GM04504 (cell line): ENCODE data around the gene RALGPS2.
A peak's percentile ranks its signal among the peaks of the same experiment; 100 is the strongest.

Experiments
- DNase-seq: peaks from one replicate; pipeline ENCODE4 v3.0.0-alpha.2; 2012; ENCODE audit warnings: low read depth

Gene RALGPS2, protein sequence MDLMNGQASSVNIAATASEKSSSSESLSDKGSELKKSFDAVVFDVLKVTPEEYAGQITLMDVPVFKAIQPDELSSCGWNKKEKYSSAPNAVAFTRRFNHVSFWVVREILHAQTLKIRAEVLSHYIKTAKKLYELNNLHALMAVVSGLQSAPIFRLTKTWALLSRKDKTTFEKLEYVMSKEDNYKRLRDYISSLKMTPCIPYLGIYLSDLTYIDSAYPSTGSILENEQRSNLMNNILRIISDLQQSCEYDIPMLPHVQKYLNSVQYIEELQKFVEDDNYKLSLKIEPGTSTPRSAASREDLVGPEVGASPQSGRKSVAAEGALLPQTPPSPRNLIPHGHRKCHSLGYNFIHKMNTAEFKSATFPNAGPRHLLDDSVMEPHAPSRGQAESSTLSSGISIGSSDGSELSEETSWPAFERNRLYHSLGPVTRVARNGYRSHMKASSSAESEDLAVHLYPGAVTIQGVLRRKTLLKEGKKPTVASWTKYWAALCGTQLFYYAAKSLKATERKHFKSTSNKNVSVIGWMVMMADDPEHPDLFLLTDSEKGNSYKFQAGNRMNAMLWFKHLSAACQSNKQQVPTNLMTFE

GRCh38 chr1:178724728-178725465, at the start of gene RALGPS2:
TSS of gene RALGPS2 (plus strand) at chr1:178725244. CDS start at chr1:178776765, 51,521 bp downstream.
- peak; percentile 64 for DNase-seq

DNA sequence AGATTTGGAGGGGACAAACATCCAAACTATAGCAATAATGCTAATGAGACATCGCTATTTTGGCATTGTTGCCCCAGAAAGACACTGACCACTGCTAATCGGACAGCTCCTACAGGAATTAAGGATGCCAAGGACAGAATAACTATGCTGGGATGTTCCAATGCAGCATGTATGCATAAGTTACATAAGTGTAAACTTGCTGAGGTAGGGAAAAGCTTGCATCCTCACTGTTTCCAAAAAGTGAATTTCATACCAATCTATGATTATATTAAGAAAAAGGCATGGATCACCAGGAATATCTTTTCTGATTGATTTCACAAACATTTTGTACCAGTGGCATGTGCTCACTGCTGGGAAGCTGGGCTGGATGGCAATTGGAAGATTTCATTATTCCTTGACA, 45.8 kb upstream of the RALGPS2 start:
- DNase-seq, result no peak

GRCh38 chr1:178682429-178682828, 42.6 kb upstream of the RALGPS2 start:
- no peak for DNase-seq

DNA sequence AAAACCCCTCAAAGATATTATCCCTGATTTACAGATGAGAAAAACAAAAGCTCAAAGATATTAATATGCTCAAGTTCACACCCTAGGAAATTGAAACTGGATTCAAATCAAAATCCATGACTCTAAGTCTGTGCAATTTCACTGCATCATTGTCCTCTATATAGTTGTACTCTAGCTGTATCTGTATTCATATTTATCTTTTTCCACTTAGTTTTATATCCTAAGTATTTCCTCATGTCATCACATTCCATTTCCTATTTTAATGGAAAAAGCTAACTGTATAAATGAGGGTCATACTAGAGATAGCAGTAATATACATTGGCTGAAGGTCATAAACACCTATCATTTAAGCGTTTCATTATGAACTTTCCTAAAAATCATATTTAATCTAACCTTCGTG, 42.2 kb upstream of the RALGPS2 start:
- DNase-seq, result no peak

DNA sequence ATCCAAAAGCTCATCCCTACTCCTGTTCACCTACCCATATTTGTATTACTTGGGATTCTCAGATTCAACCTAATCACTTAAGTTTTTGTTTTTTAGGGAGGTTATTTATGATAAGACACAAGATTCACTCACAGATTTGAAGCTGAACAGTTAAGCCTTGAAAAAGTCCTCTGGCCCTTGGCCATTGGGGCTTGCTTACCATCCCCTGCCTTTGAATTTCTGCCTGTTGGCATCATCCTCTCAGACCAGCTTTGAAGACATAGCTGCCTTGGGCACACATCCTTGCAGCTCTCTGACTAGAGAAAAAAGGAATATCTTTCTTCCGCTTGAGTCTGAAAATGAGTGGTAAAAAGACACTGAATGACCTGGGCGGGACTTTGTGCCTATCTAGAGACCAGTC, 41.8 kb upstream of the RALGPS2 start:
- no peak for DNase-seq

DNA sequence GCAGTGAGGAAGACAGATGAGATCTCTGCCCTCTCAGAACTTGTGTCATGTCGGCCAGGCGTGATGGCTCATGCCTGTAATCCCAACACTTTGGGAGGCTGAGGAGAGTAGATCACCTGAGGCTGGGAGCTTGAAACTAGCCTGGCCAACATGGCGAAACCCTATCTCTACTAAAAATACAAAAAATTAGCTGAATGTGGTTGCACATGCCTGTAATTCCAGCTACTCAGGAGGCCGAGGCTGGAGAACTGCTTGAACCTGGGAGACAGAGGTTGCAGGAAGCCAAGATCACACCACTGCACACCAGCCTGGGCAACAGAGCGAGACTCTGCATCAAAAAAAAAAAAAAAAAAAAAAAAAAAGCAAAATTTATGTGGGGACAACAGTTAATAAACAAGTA, 40.9 kb upstream of the RALGPS2 start:
- no peak for DNase-seq

GRCh38 chr1:178684542-178685000, 40.5 kb upstream of the RALGPS2 start:
- DNase-seq, result peak; percentile 81

- DNase-seq, result no peak
These were observed 38.6 kb upstream of the RALGPS2 start for GRCh38 chr1:178686407-178686806.

- DNase-seq, result peak; percentile 35
These were observed 36.8 kb upstream of the RALGPS2 start for GRCh38 chr1:178688244-178688643.

DNA sequence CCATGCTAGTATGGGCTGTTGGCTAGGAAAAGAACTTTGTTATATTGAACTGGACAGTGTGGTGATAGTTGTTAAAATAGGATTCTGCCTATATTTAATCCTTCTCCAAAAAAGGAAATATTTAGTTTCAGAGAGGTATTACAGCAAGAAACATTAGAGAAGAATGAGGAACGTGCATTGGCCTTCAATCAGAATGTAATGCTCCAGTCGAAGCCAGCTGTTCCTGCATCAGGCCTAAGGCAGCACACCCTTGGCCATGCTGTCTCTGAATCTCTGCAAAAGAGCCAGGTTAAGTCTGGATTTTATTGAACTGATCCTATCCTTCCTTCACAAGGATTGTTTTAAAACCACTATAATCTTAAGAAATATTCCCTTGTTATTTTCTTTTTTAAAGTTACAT, 35.3 kb upstream of the RALGPS2 start:
- no peak for DNase-seq

DNA sequence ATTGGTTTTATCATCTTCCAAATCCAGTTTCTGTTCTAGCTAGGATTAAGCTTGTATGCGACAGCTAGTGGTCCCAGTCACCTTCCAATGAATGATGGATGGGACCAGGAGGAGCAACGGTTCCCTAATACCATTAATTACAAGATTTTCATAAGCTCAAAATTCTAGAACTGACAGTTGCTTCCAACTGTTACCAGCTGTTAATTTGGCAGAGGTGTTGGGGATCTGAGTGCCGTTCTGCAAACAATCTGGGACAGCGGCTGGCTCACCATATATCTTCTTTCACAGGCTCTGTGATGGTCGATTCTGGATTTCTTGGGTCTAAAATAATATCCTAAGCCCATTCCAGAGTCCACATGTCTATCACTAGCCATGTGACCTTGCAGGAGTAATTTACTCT, 34.5 kb upstream of the RALGPS2 start:
- DNase-seq, result no peak

DNA sequence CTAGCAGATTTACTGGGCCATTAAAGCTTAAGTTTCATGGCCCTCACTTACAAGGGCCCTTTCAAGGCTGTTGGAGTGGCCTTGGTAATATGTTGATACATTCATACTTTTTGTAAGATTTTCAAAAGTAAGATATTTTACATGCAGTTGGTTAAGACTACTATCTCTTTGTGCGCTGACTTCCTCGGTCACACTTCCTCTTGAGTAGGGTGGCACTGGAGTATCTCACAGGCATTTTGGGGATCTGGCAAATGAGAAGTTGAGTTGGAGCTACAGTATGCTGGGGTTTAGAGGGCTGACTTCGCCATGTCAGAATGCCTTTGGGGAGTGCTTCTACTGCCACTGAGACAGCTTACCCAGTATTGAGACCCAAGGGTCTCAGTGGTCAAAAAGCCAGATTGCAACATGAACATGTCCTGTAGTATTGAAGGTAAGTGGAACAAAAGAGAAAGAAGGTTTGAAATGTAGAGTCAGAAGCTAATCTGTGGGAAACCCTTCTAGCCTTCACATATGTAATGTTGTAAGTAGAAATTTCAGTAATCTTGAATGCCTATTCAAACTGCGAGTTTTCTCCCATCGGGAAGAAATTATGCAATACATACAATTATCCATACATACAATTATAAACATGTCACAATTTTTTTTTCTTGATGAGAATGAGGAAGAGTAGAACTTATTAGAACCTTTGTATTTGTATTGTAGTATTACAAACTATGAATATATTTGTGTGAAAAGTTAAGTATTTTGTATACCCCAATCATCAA, 32.3 kb upstream of the RALGPS2 start:
- DNase-seq, result no peak

GRCh38 chr1:178693366-178693765, 31.7 kb upstream of the RALGPS2 start:
- no peak for DNase-seq

- DNase-seq, result no peak
These were observed 30.0 kb upstream of the RALGPS2 start for GRCh38 chr1:178694923-178695525.

GRCh38 chr1:178702146-178702545, 22.9 kb upstream of the RALGPS2 start:
- DNase-seq, result no peak

DNA sequence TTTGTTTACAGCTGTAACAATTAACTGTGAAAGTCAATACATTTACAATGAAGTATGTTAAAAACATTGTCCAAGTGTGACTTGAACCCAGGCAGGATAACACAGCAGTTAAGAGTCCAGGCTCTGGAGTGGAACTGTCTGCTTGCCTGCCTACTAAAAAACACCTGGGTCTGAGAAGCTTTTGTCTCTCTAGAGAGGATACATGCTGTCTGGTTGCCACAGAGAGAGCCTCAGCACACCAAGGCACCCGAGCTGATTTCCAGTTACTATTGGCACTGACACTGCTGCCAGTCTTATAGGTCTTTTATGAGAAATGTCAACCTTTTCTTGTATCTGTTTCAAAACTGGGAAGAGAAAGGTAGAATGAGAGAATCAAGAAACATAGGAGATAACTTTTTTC, 20.2 kb upstream of the RALGPS2 start:
- DNase-seq, result no peak

- DNase-seq, result no peak
These were observed 18.6 kb upstream of the RALGPS2 start for GRCh38 chr1:178706432-178706831.

- DNase-seq, result no peak
These were observed 11.8 kb upstream of the RALGPS2 start for GRCh38 chr1:178713259-178713658.

DNA sequence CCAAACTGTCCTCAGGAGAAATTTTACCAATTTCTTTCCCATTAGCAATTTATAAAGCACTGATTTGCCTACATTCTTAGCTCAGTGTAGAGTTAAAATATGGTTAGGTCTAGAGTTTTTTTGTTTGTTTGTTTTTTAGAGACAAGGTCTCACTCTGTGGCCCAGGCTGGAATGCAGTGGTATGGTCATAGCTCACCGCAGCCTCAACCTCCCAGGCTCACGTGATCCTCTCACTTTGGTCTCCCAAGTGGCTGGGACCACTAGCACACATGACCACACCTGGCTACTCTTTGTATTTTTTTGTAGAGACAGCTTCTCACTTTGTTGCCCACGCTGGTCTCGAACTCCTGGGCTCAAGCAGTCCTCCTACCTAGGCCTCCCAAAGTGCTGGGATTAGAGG, 10.6 kb upstream of the RALGPS2 start:
- no peak for DNase-seq

DNA sequence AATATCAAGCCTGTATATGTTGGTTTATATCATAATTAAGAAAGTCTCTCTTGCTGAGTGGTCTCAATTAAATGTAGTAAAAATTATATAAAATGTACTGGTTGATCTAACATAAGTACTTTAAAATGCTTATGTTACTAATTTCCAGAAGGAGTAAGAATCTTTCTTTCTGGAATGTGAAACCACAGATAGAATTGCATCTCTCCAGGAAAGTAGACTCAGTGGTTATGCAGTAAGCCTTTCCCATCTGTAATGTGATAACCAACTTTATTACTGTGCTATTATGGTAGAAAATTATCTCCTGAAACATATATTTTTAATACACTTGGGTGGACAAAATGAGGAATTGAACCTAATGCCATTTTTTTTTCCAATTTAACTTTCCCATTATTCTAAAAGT, 8.9 kb upstream of the RALGPS2 start:
- no peak for DNase-seq

DNA sequence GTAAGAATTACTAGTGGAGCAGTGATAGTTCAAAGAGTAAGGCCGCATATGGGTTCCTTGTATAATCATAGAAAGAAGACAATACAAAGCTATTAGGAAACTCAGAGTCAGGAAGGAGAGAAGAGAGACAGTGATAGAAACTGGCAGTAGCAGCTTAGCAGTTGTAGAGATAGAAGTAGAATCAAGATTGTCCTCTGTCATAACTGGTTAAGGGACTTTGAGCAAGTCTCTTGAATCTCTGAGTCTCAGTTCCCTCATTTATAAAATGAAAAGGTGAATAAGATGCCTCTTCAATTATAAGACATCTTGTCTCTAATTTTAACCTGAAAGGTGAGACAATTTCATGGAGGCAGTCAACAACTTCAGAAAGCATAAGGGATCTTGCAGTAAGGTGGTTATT, 6.5 kb upstream of the RALGPS2 start:
- no peak for DNase-seq

DNA sequence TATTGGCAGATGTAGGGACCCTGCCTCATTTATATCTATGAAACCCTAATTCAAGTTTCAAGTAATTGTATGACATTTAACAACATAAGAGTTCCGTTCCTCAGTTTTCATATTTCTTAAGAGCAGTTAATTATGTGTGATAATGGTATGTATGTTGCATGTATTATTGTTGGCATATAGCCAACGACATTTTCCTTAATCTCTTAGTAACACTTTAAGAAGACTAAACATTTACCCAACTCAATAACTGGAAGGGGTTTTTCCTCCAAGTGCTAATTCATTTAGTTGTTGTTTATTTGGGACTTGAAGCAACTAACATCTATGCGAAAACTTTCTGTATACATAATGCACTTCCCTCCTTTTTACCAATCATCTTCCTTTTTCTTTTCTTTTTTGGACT, 1.5 kb upstream of the RALGPS2 start:
- no peak for DNase-seq
